ENCODE results near the gene IBTK.
"Not testable (repeated sequence)": the region's sequence is repeated elsewhere in the genome, so short reads cannot be mapped to it uniquely, and the experiment has no call there.

The IBTK gene

GRCh38 chr6:82182756-82183155 is 64.8 kb downstream of the IBTK start:
- DNase-seq (ENCODE audit: extremely low spot score, insufficient read length, low read depth) (no peak), FAIRE-seq (no peak)

GRCh38 chr6:82179415-82179814 is 68.1 kb downstream of the IBTK start:
- DNase-seq (ENCODE audit: extremely low spot score, insufficient read length, low read depth) (no peak), FAIRE-seq (no peak)

DNA sequence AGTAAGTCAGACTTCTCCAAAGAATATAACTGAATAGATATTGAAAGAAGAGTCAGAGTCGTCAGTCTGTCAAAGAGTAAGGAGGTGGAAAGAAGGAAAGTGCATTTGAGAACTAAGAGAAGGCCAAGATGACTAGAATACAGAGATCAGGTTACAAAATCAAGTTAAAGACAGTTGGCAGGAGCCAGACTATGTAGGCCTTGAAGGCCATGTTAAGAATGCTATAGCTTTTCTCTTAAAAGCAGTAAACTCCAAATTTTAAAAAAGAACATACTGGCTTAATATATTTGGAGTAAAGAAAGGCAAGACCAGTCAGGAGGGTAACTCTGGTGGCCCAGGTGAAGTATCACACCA is 68.8 kb downstream of the IBTK start:
- FAIRE-seq (no peak), DNase-seq (ENCODE audit: extremely low spot score, insufficient read length, low read depth) (no peak)

DNA sequence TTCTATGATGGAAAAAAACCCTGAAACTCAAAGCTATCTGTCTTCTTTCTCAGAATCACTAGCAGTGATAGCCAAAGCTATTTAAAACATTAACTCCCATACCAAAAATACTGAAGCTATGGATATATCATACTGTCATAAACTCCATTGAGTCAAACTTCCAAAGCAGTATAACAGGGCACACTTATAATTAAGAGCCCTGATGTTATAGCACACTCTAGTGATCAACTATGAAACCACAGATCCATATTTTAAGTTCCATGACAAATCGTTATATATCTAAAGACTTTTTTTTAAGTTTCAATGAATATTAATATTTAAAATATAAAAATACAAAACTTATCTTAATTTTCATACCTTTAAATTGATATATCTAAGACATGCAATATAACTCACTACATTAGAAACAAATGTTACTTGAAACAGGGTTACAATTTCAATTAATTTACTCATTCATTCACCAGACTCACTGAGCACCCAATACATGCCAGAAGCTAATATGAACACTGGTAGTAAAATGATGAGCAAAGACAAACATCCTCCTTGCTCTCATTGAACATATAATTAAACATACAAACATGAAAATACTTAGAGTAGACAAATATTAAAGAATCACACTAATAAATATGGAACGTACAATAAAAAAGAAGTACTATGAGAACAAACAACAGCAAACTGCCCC is 69.3 kb downstream of the IBTK start:
- DNase-seq (ENCODE audit: extremely low spot score, insufficient read length, low read depth) = no peak

GRCh38 chr6:82176616-82177015 is 70.9 kb downstream of the IBTK start:
- DNase-seq (ENCODE audit: extremely low spot score, insufficient read length, low read depth) = no peak
- FAIRE-seq = no peak

More for the DNA sequence above, 69.3 kb downstream of the IBTK start:
- FAIRE-seq = no peak

- peak; percentile 51 for FAIRE-seq
Measured at GRCh38 chr6:82172594-82172993, 75.0 kb downstream of the IBTK start.

DNA sequence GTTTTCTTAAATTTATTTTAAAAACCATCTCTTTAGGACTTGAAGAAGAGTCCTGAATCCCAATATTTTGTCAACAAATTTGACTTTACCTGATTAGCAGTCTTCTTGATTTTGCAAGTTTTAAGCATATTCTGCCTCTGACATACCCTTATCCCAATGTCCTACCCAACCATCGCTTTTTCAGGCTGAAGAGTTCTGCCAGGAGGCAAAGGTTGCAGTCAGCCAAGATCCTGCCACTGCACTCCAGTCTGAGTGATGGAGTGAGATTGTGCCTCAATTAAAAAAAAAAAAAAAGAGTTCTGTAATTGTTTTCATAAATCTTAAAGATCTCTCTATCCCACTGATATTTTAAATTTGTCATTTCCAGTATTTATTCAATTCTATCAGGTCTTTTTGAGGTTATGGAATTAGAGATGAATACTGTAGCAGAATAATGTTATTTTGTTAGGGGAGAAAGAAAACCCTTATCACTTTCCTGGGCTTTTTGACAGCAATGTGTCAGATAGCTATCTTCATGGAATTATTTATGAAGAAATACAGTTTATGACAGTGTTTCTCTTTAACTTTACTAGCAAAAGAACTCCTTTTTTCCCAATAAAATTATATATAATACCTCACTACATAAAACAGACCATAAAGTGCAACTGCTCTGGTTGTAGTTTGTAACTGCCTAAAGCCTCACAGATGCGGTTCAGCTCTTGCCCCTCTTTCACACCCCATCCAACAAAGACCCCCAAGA is 78.2 kb downstream of the IBTK start:
- FAIRE-seq = no peak

More at GRCh38 chr6:82172594-82172993, 75.0 kb downstream of the IBTK start:
- no peak for DNase-seq (ENCODE audit: extremely low spot score, insufficient read length, low read depth)

GRCh38 chr6:82166493-82166892 is 81.1 kb downstream of the IBTK start:
- FAIRE-seq = no peak
- no peak for DNase-seq (ENCODE audit: extremely low spot score, insufficient read length, low read depth)

More for the DNA sequence above, 78.2 kb downstream of the IBTK start:
- no peak for DNase-seq (ENCODE audit: extremely low spot score, insufficient read length, low read depth)

GRCh38 chr6:82160255-82160990 is 87.1 kb downstream of the IBTK start:
- FAIRE-seq (no peak), DNase-seq (ENCODE audit: extremely low spot score, insufficient read length, low read depth) (no peak)

DNA sequence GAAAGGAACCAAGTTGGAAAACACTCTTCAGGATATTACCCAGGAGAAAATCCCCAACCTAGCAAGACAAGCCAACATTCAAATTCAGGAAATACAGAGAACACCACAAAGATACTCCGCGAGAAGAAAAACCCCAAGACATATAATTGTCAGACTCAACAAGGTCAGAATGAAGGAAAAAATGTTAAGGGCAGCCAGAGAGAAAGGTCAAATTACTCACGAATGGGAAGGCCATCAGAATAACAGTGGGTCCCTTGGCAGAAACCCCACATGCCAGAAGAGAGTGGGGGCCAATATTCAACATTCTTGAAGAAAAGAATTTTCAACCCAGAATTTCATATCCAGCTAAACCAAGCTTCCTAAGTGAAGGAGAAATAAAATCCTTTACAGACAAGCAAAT is 94.8 kb downstream of the IBTK start:
- not testable (repeated sequence) for DNase-seq (ENCODE audit: extremely low spot score, insufficient read length, low read depth); FAIRE-seq

GRCh38 chr6:82151147-82151546 is 96.4 kb downstream of the IBTK start:
- FAIRE-seq; DNase-seq (ENCODE audit: extremely low spot score, insufficient read length, low read depth): not testable (repeated sequence)

DNA sequence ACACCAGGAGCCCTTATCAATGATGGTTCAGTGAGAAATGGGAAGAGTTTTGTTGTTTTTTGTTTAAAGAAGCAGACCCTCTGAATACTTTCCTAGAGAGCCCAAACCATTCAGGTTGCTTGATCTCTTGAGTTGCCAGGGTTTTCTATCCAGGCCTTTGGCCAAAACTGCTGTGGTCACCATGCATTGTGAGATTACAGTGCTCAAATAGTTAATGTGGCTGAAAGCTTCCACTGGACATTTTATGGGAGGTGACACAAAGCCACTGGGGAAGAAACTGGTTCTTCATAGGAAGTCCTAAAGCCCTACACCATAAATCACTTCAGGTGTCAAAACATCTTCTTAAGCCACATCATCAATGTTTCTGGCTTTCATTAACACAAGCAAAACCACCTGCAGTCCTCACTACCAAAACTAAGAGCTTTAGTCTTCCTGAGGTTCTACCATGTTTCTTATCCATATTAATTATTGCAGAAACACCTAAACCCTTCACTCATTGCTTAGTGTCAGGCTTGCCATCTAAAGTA is 101.6 kb downstream of the IBTK start:
- DNase-seq (ENCODE audit: extremely low spot score, insufficient read length, low read depth) = no peak
- no peak for FAIRE-seq

- FAIRE-seq (no peak), DNase-seq (ENCODE audit: extremely low spot score, insufficient read length, low read depth) (no peak)
Measured at GRCh38 chr6:82144852-82145340, 102.6 kb downstream of the IBTK start.

- FAIRE-seq = peak; percentile 72
Measured at GRCh38 chr6:82144007-82144851, 103.3 kb downstream of the IBTK start.

GRCh38 chr6:82143041-82143481 is 104.5 kb downstream of the IBTK start:
- DNase-seq (ENCODE audit: extremely low spot score, insufficient read length, low read depth) (no peak), FAIRE-seq (no peak)

More at GRCh38 chr6:82144007-82144851, 103.3 kb downstream of the IBTK start:
- DNase-seq (ENCODE audit: extremely low spot score, insufficient read length, low read depth) = no peak

DNA sequence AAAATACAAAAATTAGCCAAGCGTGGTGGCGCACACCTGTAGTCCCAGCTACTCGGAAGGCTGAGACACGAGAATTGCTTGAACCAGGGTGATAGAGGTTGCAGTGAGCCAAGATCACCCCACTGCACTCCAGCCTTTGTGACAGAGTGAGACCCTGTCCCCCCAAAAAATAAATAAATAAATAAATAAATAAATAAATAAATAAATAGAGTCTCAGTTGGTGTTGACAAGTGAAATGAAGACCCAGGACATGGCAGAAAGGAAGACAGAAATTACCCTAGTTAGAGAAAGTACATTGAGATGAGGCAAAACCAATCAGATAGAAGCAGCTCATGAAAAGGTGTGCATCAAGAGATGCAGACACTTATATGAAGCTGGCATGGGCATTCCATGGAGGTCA is 105.0 kb downstream of the IBTK start:
- FAIRE-seq (no peak), DNase-seq (ENCODE audit: extremely low spot score, insufficient read length, low read depth) (no peak)

DNA sequence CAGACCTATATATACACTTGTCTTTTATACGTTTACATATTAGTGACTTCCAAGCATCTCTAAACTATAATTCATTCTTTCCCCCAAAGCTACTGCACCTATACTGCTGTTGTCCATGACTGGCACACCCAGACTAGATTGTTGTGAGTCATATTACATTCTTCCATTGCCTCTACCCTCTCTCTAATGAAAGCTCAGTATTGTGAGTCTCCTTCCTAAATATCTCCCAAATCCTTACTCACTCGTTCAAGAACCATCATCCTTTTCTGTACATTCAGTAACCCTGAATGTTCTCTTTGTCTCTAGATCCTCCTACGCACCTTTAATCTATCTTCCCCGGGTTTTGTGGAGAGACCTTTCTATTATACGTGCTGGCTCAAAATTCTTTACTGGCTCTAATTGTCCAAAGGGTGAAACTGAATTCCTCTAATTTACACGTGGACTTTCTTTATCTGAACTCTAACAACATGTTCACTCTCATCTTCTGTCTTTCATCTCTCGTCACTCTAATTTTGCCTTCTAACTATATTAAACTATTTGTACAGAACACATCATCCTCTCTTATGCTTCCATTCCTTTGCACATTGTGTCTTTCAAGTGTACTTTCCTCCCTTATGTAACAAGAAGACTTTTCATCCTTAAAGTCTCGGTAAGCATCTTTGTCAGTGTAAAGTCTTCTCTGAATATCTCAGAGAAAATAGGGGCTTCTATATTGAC is 109.3 kb downstream of the IBTK start:
- DNase-seq (ENCODE audit: extremely low spot score, insufficient read length, low read depth) (no peak), FAIRE-seq (no peak)

- FAIRE-seq (no peak), DNase-seq (ENCODE audit: extremely low spot score, insufficient read length, low read depth) (no peak)
Measured at GRCh38 chr6:82131441-82131840, 116.1 kb downstream of the IBTK start.

- FAIRE-seq (no peak), DNase-seq (ENCODE audit: extremely low spot score, insufficient read length, low read depth) (no peak)
Measured at GRCh38 chr6:82129797-82130196, 117.7 kb downstream of the IBTK start.

All from GM18507 (cell line).